AG04450 (cell line): Measurements from ENCODE around the gene KCNJ9. TPM values are rescaled to one million over a fixed set of nuclear protein-coding genes. Genes with fewer than 3 reads are reported as not detected.

Source experiments
- CTCF ChIA-PET: fragments of 300-600, 350-600 bp; formaldehyde crosslinking; extraction: SDS; loops from one replicate; lab custom pipeline; 2022; ENCODE audit warnings: antibody characterized with exemption, inconsistent platforms; lab: Charles Lee
- POLR2A ChIA-PET: fragments of 350-600 bp; formaldehyde crosslinking; extraction: SDS; loops from one replicate; lab custom pipeline; 2021; ENCODE audit warnings: antibody characterized with exemption, inconsistent platforms; lab: Yijun Ruan, JAX
- DNase-seq: peaks from one replicate; pipeline ENCODE4 v3.0.0-alpha.2; 2011; ENCODE audit warnings: low read depth, low spot score
- H3K27ac ChIP-seq: one replicate; pipeline ENCODE4 v1.5.1; 2012; ENCODE audit warnings: low read depth, low read length, control low read depth
- H3K27me3 ChIP-seq: one replicate; pipeline ENCODE4 v1.6.0; 2012; ENCODE audit warnings: low read length; ENCODE audit not compliant: control insufficient read depth, insufficient read depth
- H3K4me3 ChIP-seq: 2 replicates; pipeline ENCODE4 v1.5.1; 2011; ENCODE audit warnings: mild to moderate bottlenecking, low read depth, low read length, control low read depth
- H3K9me3 ChIP-seq: 2 replicates; pipeline ENCODE4 v1.5.1; 2012; ENCODE audit warnings: low read length; ENCODE audit not compliant: control insufficient read depth, insufficient read depth
- CTCF ChIP-seq: IDR thresholded peaks from 2 replicates; pipeline ENCODE4 v1.5.1; 2011; ENCODE audit warnings: low read depth, low read length, control low read depth, inconsistent platforms
- polyA plus RNA-seq: library from polyadenylated mRNA; depleted of rRNA; stranded (reverse); fragments of >200 nt; gene quantifications from 2 replicates; pipeline ENCODE4 v1.2.3, GENCODE V29; 2011; rRNA removed

KCNJ9 gene
- polyA plus RNA-seq, 1 experiment: not detected

GRCh38 chr1:160136926-160137200 lies 55.5 kb downstream of the KCNJ9 start:
- no peak for TF ChIP-seq CTCF
- DNase-seq: no peak
- H3K27ac ChIP-seq: no peak overlapping the region
- CTCF ChIA-PET: no interaction called here
- no peak overlapping the region for H3K4me3 ChIP-seq
- H3K27me3 ChIP-seq: peaks cover 24% of the 10 kb centered on the region
- no peaks in the 10 kb centered on the region for H3K9me3 ChIP-seq
- POLR2A ChIA-PET: no interaction called here

- Histone ChIP-seq H3K27ac (no peak overlapping the region), H3K4me3 (no peak overlapping the region), H3K9me3 (no peaks in the 10 kb centered on the region), H3K27me3 (peaks cover 24% of the 10 kb centered on the region)
- TF ChIP-seq CTCF: no peak
- DNase-seq: no peak
- ChIA-PET CTCF (no interaction called here), POLR2A (no interaction called here)
Observed at GRCh38 chr1:160137216-160137862, 56.0 kb downstream of the KCNJ9 start.

- no peak for DNase-seq
- POLR2A ChIA-PET: no interaction called here
- Histone ChIP-seq H3K27ac (no peak overlapping the region), H3K4me3 (no peak overlapping the region), H3K27me3 (peaks cover 22% of the 10 kb centered on the region), H3K9me3 (no peaks in the 10 kb centered on the region)
- CTCF ChIA-PET: no interaction called here
- no peak for TF ChIP-seq CTCF
Observed at GRCh38 chr1:160139840-160140239, 58.5 kb downstream of the KCNJ9 start.

Other genes with a start within 250 kb of the KCNJ9 start
- gene VSIG8, start 218.9 kb upstream of the KCNJ9 start, polyA plus RNA-seq: not detected in 2 replicates
- gene CFAP45, start 181.4 kb upstream of the KCNJ9 start, polyA plus RNA-seq: 0.29 and 0.51 TPM in 2 replicates
- 400 and 472 TPM in 2 replicates for gene TAGLN2, start 156.0 kb upstream of the KCNJ9 start, polyA plus RNA-seq
- gene IGSF9, start 135.9 kb upstream of the KCNJ9 start, polyA plus RNA-seq: not detected in 2 replicates
- gene SLAMF9, start 127.3 kb upstream of the KCNJ9 start, polyA plus RNA-seq: 0.11 TPM in 1 of 2 replicates, not detected in the other
- 5.1 and 6.6 TPM in 2 replicates for gene PIGM, start 49.5 kb upstream of the KCNJ9 start, polyA plus RNA-seq
- not detected in 2 replicates for gene KCNJ10, start 11.4 kb upstream of the KCNJ9 start, polyA plus RNA-seq
- 12.7 and 18.8 TPM in 2 replicates for gene IGSF8, start 17.1 kb downstream of the KCNJ9 start, polyA plus RNA-seq
- 6.2 and 6.5 TPM in 2 replicates for gene ATP1A2, start 34.2 kb downstream of the KCNJ9 start, polyA plus RNA-seq
- not detected in 2 replicates for gene ATP1A4, start 70.1 kb downstream of the KCNJ9 start, polyA plus RNA-seq
- 0.17 and 0.20 TPM in 2 replicates for gene CASQ1, start 109.0 kb downstream of the KCNJ9 start, polyA plus RNA-seq
- 512 and 555 TPM in 2 replicates for gene PEA15, start 123.8 kb downstream of the KCNJ9 start, polyA plus RNA-seq
- gene DCAF8, start 181.0 kb downstream of the KCNJ9 start, polyA plus RNA-seq: 108 and 111 TPM in 2 replicates
- 77.2 and 87.5 TPM in 2 replicates for gene PEX19, start 203.6 kb downstream of the KCNJ9 start, polyA plus RNA-seq